SK-N-SH (cell line): Measurements from ENCODE around the gene GPS2.

ENCODE experiments used
- MAX ChIP-seq: IDR thresholded peaks from 2 replicates; pipeline ENCODE4 v1.4.0; 2012; ENCODE audit warnings: low read depth
- POLR2AphosphoS5 ChIP-seq: IDR thresholded peaks from 2 replicates; pipeline ENCODE4 v1.6.1; 2012; ENCODE audit warnings: low read depth, low read length
- TAF1 ChIP-seq: IDR thresholded peaks from 2 replicates; pipeline ENCODE4 v1.6.1; 2012; ENCODE audit warnings: low read depth, mild to moderate bottlenecking, low read length, moderate library complexity, borderline replicate concordance
- TEAD4 ChIP-seq: IDR thresholded peaks from 2 replicates; pipeline ENCODE4 v1.4.0; 2012; ENCODE audit warnings: mild to moderate bottlenecking, borderline replicate concordance; ENCODE audit not compliant: insufficient read depth
- TF ChIP-seq, protein P1 (sequence below): fragments of 200-600 bp; sonication (generic); IDR thresholded peaks from 2 replicates; pipeline ENCODE4 v1.6.1; 2017; ENCODE audit warnings: antibody characterized with exemption, mild to moderate bottlenecking, moderate library complexity

- TF ChIP-seq POLR2AphosphoS5 (no peak), TEAD4 (no peak), TAF1 (no peak), MAX (no peak)
- TF ChIP-seq, protein P1, sequence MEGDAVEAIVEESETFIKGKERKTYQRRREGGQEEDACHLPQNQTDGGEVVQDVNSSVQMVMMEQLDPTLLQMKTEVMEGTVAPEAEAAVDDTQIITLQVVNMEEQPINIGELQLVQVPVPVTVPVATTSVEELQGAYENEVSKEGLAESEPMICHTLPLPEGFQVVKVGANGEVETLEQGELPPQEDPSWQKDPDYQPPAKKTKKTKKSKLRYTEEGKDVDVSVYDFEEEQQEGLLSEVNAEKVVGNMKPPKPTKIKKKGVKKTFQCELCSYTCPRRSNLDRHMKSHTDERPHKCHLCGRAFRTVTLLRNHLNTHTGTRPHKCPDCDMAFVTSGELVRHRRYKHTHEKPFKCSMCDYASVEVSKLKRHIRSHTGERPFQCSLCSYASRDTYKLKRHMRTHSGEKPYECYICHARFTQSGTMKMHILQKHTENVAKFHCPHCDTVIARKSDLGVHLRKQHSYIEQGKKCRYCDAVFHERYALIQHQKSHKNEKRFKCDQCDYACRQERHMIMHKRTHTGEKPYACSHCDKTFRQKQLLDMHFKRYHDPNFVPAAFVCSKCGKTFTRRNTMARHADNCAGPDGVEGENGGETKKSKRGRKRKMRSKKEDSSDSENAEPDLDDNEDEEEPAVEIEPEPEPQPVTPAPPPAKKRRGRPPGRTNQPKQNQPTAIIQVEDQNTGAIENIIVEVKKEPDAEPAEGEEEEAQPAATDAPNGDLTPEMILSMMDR, result no peak
Measured at GRCh38 chr17:7279448-7279847, 35.7 kb downstream of the GPS2 start.
